GM23248 (cell line): ENCODE measurements around the gene LIME1.

Source experiments
- EZH2 ChIP-seq: fragments of 200-600 bp; sonication (generic); IDR thresholded peaks from 2 replicates; pipeline ENCODE4 v1.6.1; 2018; ENCODE audit warnings: antibody characterized with exemption, mild to moderate bottlenecking; ENCODE audit not compliant: insufficient read depth, poor library complexity, severe bottlenecking
- EZH2phosphoT487 ChIP-seq: fragments of 200-600 bp; sonication (generic); IDR thresholded peaks from 2 replicates; pipeline ENCODE4 v1.6.1; 2018; ENCODE audit warnings: antibody characterized with exemption, moderate library complexity, mild to moderate bottlenecking, low read depth; ENCODE audit not compliant: insufficient read depth

DNA sequence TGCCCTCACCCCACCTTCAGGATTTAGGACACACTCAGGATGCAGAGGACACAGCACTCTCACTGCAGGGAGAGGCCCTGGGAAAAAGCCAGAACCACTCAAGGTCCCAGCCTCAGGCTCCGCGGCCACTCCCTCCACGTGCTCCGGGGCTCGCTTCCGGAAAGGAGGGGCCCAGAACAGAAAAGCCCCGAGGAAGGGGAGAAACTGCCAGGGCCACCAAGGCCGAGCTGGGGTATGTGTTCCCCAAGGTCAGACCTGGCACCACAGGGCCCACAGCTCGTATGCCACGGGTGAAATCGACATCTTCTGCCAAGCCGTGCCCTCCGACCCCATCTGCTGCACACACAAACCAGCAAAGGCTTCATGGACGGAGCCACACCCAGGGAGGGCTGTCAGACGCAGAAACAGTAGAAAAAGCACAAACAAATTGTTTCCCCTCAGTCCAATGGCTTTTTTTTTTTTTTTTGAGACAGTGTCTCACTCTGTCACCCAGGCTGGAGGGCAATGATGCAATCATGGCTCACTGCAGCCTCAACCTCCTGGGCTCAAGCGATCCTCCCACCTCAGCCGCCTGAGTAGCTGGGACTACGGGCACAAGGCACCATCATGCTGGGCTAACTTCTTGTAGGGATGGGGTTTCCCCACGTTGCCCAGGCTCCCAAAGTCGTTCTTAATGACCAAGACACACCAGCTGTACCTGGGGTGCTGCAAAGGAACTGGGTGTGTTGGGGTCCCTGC, 36.5 kb downstream of the LIME1 start:
- no peak for TF ChIP-seq EZH2
- no peak for TF ChIP-seq EZH2phosphoT487
